ENCODE data around the gene ACSM6. TPM values are rescaled to one million over a fixed set of nuclear protein-coding genes. Genes with fewer than 3 reads are reported as not detected.

Gene ACSM6
- total RNA-seq, 2 experiments from 2014 or later: not detected

GRCh38 chr10:95262763-95263518 is 68.9 kb downstream of the ACSM6 start:
- Histone ChIP-seq H3K9me3 (ENCODE audit: low read length) (0 out of 2 replicates have a peak, but pooled peaks cover 2% of the 10 kb centered on the region), H3K4me2 (ENCODE audit: low read length) (no peak overlapping the region), H3K4me3 (ENCODE audit: low read depth, low read length, poor library complexity, severe bottlenecking) (no peak overlapping the region), H3K4me1 (ENCODE audit: insufficient read depth, low read length, poor library complexity, severe bottlenecking) (no peaks in the 10 kb centered on the region), H3K36me3 (ENCODE audit: insufficient read depth, low read length) (peaks cover 2% of the 10 kb centered on the region; the same call in 1 of the 2 replicates), H3K27ac (ENCODE audit: low read depth, low read length, poor library complexity, severe bottlenecking) (no peak overlapping the region), H3K9me2 (ENCODE audit: insufficient read depth, low read length) (no peaks in the 10 kb centered on the region), H2AFZ (ENCODE audit: low read length) (no peak overlapping the region), H3K79me2 (ENCODE audit: insufficient read depth, low read depth, low read length) (no peaks in the 10 kb centered on the region), H4K20me1 (ENCODE audit: insufficient read depth, low read length) (no peaks in the 10 kb centered on the region)
- no TSS peak for BruUV-seq (replicated peaks)
- intact Hi-C loops (cut with micrococcal nuclease; ENCODE audit: unreplicated experiment): no loop called here
- no peak for TF ChIP-seq CTCF (conservative IDR thresholded peaks at IDR 0.05; ENCODE audit: low read length)
- no peak for TF ChIP-seq EZH2phosphoT487 (IDR thresholded peaks at IDR 0.05; ENCODE audit: borderline replicate concordance, low read depth, low read length)
- CTCF ChIA-PET (ENCODE audit: unreplicated experiment): interaction anchor here (0.8 kb wide), 1 partner anchor 102 kb away, joined by 3 read pairs; no protein-coding TSS in a partner anchor
- POLR2A ChIA-PET: interaction anchor here (1.3 kb wide), 1 partner anchor 25 kb away, joined by 4 read pairs; no protein-coding TSS in a partner anchor
- DNase-seq (ENCODE audit: low spot score): no peak

GRCh38 chr10:95263864-95264226 is 69.8 kb downstream of the ACSM6 start:
- CTCF ChIA-PET (ENCODE audit: unreplicated experiment): no interaction called here
- no peak overlapping the region for H3K4me2 ChIP-seq (ENCODE audit: low read length)

More at GRCh38 chr10:95263864-95264226, 69.8 kb downstream of the ACSM6 start:
- Histone ChIP-seq H3K4me1 (ENCODE audit: insufficient read depth, low read length, poor library complexity, severe bottlenecking) (no peaks in the 10 kb centered on the region), H3K79me2 (ENCODE audit: insufficient read depth, low read depth, low read length) (no peaks in the 10 kb centered on the region), H3K9me2 (ENCODE audit: insufficient read depth, low read length) (no peaks in the 10 kb centered on the region), H3K36me3 (ENCODE audit: insufficient read depth, low read length) (no peaks in the 10 kb centered on the region), H3K4me3 (ENCODE audit: low read depth, low read length, poor library complexity, severe bottlenecking) (no peak overlapping the region), H3K27ac (ENCODE audit: low read depth, low read length, poor library complexity, severe bottlenecking) (no peak overlapping the region), H3K9me3 (ENCODE audit: low read length) (no peaks in the 10 kb centered on the region), H4K20me1 (ENCODE audit: insufficient read depth, low read length) (no peaks in the 10 kb centered on the region), H2AFZ (ENCODE audit: low read length) (no peak overlapping the region)
- intact Hi-C loops (cut with micrococcal nuclease; ENCODE audit: unreplicated experiment): no loop called here
- TF ChIP-seq CTCF (conservative IDR thresholded peaks at IDR 0.05; ENCODE audit: low read length): no peak
- no peak for TF ChIP-seq EZH2phosphoT487 (IDR thresholded peaks at IDR 0.05; ENCODE audit: borderline replicate concordance, low read depth, low read length)
- POLR2A ChIA-PET: no interaction called here
- no TSS peak for BruUV-seq (replicated peaks)
- DNase-seq (ENCODE audit: low spot score): no peak

Measured in OCI-LY7 (cell line).